ENCODE results near the gene GTF2F1. TPM values are rescaled to one million over a fixed set of nuclear protein-coding genes. Genes with fewer than 3 reads are reported as not detected.
A peak's percentile ranks its signal among the peaks of the same experiment; 100 is the strongest.

GTF2F1 gene
- total and polyA plus RNA-seq, 9 of the 15 experiments (the other 6 are each of a cell fraction or from before 2014, with no cell fraction given): 4.7 to 75.4 (median 68.4) TPM

DNA sequence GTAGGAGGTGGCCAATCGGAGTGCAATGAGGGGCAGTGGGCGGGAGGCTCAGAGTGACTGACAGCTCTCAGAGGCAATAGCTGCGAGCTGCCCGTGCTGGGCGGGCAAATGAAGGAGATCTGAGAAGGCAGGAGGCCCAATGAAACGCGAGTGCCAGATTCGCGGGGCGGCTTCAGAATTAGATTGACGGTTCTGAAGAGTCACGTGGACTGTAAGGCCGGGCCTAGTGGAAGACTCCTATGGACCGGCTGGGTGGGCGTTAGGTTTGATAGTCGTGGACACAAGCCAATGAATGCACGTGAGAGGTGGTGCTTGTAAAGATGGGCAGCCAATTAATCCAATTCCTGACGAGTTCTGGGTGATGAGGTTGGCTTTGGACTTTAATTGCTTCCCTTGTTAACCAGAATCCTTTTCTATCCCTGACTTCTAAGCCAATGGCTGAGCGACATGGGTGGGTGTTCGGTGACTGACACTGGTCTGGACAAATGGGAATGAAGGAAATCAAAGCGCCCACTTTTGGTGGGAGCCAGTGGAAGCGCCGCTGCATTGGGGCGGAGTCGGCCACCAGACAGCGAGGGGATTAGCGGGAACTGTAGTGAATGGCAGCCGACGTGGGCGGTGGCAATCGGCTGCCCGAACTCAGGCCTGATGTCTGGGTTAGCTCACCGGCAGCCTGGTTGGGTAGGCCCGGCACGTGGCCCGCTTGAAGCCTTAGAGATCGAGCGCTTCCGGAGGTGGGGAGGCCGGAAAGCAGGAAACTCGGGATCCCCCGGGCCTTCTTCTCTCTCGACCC lies 32.2 kb upstream of the GTF2F1 start (continued):
- TF ChIP-seq HNRNPLL (IDR thresholded peaks at IDR 0.05; ENCODE audit: low read depth, low read length, poor library complexity, severe bottlenecking) (no peak), TAF15 (IDR thresholded peaks at IDR 0.05; ENCODE audit: low read depth, low read length) (no peak), PHB2 (IDR thresholded peaks at IDR 0.05; ENCODE audit: low read depth) (no peak), ZNF311 (CRISPR knock-in tag; IDR thresholded peaks at IDR 0.05) (peak; percentile 88), GATA2 (CRISPR knock-in tag; IDR thresholded peaks at IDR 0.05) (no peak), ZNF239 (CRISPR knock-in tag; IDR thresholded peaks at IDR 0.05) (0 out of 2 replicates have a peak, but pooled peaks have one; percentile 17), CHD1 (IDR thresholded peaks at IDR 0.05; ENCODE audit: low read length) (no peak), RHOXF2B (CRISPR knock-in tag; conservative IDR thresholded peaks at IDR 0.05) (no peak), FIP1L1 (IDR thresholded peaks at IDR 0.05; ENCODE audit: low read depth, low read length, poor library complexity, severe bottlenecking) (no peak), ZNF75A (CRISPR knock-in tag; IDR thresholded peaks at IDR 0.05) (no peak), ZNF324 (CRISPR knock-in tag; IDR thresholded peaks at IDR 0.05) (no peak)
- TF ChIP-seq, protein P1, sequence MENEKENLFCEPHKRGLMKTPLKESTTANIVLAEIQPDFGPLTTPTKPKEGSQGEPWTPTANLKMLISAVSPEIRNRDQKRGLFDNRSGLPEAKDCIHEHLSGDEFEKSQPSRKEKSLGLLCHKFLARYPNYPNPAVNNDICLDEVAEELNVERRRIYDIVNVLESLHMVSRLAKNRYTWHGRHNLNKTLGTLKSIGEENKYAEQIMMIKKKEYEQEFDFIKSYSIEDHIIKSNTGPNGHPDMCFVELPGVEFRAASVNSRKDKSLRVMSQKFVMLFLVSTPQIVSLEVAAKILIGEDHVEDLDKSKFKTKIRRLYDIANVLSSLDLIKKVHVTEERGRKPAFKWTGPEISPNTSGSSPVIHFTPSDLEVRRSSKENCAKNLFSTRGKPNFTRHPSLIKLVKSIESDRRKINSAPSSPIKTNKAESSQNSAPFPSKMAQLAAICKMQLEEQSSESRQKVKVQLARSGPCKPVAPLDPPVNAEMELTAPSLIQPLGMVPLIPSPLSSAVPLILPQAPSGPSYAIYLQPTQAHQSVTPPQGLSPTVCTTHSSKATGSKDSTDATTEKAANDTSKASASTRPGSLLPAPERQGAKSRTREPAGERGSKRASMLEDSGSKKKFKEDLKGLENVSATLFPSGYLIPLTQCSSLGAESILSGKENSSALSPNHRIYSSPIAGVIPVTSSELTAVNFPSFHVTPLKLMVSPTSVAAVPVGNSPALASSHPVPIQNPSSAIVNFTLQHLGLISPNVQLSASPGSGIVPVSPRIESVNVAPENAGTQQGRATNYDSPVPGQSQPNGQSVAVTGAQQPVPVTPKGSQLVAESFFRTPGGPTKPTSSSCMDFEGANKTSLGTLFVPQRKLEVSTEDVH (IDR thresholded peaks at IDR 0.05; ENCODE audit: low read depth, partially characterized antibody): no peak
- TF ChIP-seq, protein P2, sequence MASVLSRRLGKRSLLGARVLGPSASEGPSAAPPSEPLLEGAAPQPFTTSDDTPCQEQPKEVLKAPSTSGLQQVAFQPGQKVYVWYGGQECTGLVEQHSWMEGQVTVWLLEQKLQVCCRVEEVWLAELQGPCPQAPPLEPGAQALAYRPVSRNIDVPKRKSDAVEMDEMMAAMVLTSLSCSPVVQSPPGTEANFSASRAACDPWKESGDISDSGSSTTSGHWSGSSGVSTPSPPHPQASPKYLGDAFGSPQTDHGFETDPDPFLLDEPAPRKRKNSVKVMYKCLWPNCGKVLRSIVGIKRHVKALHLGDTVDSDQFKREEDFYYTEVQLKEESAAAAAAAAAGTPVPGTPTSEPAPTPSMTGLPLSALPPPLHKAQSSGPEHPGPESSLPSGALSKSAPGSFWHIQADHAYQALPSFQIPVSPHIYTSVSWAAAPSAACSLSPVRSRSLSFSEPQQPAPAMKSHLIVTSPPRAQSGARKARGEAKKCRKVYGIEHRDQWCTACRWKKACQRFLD (CRISPR knock-in tag; IDR thresholded peaks at IDR 0.05): peak; percentile 96
- TF ChIP-seq, protein P3, sequence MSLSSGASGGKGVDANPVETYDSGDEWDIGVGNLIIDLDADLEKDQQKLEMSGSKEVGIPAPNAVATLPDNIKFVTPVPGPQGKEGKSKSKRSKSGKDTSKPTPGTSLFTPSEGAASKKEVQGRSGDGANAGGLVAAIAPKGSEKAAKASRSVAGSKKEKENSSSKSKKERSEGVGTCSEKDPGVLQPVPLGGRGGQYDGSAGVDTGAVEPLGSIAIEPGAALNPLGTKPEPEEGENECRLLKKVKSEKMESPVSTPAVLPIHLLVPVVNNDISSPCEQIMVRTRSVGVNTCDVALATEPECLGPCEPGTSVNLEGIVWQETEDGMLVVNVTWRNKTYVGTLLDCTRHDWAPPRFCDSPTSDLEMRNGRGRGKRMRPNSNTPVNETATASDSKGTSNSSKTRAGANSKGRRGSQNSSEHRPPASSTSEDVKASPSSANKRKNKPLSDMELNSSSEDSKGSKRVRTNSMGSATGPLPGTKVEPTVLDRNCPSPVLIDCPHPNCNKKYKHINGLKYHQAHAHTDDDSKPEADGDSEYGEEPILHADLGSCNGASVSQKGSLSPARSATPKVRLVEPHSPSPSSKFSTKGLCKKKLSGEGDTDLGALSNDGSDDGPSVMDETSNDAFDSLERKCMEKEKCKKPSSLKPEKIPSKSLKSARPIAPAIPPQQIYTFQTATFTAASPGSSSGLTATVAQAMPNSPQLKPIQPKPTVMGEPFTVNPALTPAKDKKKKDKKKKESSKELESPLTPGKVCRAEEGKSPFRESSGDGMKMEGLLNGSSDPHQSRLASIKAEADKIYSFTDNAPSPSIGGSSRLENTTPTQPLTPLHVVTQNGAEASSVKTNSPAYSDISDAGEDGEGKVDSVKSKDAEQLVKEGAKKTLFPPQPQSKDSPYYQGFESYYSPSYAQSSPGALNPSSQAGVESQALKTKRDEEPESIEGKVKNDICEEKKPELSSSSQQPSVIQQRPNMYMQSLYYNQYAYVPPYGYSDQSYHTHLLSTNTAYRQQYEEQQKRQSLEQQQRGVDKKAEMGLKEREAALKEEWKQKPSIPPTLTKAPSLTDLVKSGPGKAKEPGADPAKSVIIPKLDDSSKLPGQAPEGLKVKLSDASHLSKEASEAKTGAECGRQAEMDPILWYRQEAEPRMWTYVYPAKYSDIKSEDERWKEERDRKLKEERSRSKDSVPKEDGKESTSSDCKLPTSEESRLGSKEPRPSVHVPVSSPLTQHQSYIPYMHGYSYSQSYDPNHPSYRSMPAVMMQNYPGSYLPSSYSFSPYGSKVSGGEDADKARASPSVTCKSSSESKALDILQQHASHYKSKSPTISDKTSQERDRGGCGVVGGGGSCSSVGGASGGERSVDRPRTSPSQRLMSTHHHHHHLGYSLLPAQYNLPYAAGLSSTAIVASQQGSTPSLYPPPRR (CRISPR knock-in tag; IDR thresholded peaks at IDR 0.05; ENCODE audit: borderline replicate concordance): 0 out of 2 replicates have a peak, but pooled peaks have one; percentile 6
- TF ChIP-seq, protein P4, sequence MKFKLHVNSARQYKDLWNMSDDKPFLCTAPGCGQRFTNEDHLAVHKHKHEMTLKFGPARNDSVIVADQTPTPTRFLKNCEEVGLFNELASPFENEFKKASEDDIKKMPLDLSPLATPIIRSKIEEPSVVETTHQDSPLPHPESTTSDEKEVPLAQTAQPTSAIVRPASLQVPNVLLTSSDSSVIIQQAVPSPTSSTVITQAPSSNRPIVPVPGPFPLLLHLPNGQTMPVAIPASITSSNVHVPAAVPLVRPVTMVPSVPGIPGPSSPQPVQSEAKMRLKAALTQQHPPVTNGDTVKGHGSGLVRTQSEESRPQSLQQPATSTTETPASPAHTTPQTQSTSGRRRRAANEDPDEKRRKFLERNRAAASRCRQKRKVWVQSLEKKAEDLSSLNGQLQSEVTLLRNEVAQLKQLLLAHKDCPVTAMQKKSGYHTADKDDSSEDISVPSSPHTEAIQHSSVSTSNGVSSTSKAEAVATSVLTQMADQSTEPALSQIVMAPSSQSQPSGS (CRISPR knock-in tag; IDR thresholded peaks at IDR 0.05): no peak

Measured in K562 (cell line).